GM19455 (cell line): Measurements from ENCODE around the gene NKIRAS1.
A peak's percentile ranks its signal among the peaks of the same experiment; 100 is the strongest.
"Not testable (repeated sequence)": the region's sequence is repeated elsewhere in the genome, so short reads cannot be mapped to it uniquely, and the experiment has no call there.

Experiments
- ATAC-seq: cut with Tn5 transposase; IDR thresholded peaks from one replicate; pipeline ENCODE4 v1.9.1; 2021; ENCODE audit not compliant: unreplicated experiment

The NKIRAS1 gene

GRCh38 chr3:23872330-23872729 lies 44.5 kb downstream of the NKIRAS1 start:
- no peak for ATAC-seq

- ATAC-seq = not testable (repeated sequence)
Observed at GRCh38 chr3:23871361-23871760, 45.4 kb downstream of the NKIRAS1 start.

GRCh38 chr3:23870663-23871043 lies 46.1 kb downstream of the NKIRAS1 start:
- ATAC-seq = not testable (repeated sequence)

GRCh38 chr3:23869977-23870662 lies 46.7 kb downstream of the NKIRAS1 start:
- no peak for ATAC-seq

- ATAC-seq = no peak
Observed at GRCh38 chr3:23867838-23868237, 49.0 kb downstream of the NKIRAS1 start.

GRCh38 chr3:23867400-23867799 lies 49.4 kb downstream of the NKIRAS1 start:
- no peak for ATAC-seq

GRCh38 chr3:23865595-23866396 lies 51.0 kb downstream of the NKIRAS1 start:
- ATAC-seq = peak; percentile 94

- ATAC-seq = no peak
Observed at GRCh38 chr3:23864931-23865330, 51.9 kb downstream of the NKIRAS1 start.

- no peak for ATAC-seq
Observed at GRCh38 chr3:23863060-23863459, 53.7 kb downstream of the NKIRAS1 start.

GRCh38 chr3:23861689-23862088 lies 55.1 kb downstream of the NKIRAS1 start:
- no peak for ATAC-seq

- ATAC-seq = no peak
Observed at GRCh38 chr3:23859839-23860382, 56.9 kb downstream of the NKIRAS1 start.

- ATAC-seq = no peak
Observed at GRCh38 chr3:23859012-23859743, 57.6 kb downstream of the NKIRAS1 start.

- no peak for ATAC-seq
Observed at GRCh38 chr3:23856286-23856685, 60.5 kb downstream of the NKIRAS1 start.

GRCh38 chr3:23849462-23849861 lies 67.3 kb downstream of the NKIRAS1 start:
- not testable (repeated sequence) for ATAC-seq

- no peak for ATAC-seq
Observed at GRCh38 chr3:23845326-23846216, 71.2 kb downstream of the NKIRAS1 start.

GRCh38 chr3:23843869-23844268 lies 72.9 kb downstream of the NKIRAS1 start:
- no peak for ATAC-seq
